ENCODE data around the gene FAM162B.

DNA sequence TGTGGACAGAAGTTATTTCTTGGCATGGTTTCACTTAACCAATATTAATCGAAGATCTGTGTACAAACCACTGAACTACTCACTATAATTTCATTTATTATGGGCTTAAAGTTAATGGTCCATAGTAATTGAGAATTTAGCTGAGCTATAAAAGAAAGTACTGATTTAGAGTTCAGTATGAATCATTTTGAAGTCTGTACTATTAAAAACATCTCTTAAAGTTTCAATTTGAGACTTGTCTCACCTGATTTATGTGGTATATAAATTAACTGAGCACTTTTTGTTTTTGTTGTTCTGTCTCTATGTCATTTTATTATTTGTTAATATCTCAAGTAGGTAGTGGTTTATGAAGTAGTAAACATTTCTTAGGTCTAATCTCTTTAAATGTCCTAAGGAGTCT, 59.6 kb downstream of the FAM162B start:
- TF ChIP-seq POLR2AphosphoS5 (IDR thresholded peaks at IDR 0.05) (no peak), POLR2A (IDR thresholded peaks at IDR 0.05) (no peak)
- TF ChIP-seq, protein P1, sequence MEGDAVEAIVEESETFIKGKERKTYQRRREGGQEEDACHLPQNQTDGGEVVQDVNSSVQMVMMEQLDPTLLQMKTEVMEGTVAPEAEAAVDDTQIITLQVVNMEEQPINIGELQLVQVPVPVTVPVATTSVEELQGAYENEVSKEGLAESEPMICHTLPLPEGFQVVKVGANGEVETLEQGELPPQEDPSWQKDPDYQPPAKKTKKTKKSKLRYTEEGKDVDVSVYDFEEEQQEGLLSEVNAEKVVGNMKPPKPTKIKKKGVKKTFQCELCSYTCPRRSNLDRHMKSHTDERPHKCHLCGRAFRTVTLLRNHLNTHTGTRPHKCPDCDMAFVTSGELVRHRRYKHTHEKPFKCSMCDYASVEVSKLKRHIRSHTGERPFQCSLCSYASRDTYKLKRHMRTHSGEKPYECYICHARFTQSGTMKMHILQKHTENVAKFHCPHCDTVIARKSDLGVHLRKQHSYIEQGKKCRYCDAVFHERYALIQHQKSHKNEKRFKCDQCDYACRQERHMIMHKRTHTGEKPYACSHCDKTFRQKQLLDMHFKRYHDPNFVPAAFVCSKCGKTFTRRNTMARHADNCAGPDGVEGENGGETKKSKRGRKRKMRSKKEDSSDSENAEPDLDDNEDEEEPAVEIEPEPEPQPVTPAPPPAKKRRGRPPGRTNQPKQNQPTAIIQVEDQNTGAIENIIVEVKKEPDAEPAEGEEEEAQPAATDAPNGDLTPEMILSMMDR (IDR thresholded peaks at IDR 0.05) = no peak

All from breast epithelium (tissue), 3 donors.